ENCODE results near the gene NAA15.

DNA sequence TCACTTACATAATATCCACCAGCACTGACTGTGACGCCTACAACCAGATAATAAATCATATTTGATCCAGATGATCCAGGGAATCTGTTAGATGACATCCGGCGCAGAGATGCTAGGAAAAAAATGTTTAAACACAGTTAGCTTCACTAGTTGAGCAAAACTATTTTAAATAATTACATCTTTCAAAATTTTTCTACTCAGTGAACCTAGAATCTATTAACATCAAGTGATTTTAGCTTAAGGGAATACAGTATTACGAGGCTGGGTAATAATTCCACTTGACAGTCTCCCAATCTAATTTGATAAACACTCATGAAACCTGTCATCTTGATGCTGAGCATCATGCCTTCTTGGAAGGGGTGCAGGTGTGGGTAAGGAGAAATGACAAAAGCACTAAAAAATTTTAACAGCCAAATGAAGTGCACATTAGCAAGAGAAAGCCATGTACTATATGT, 26.0 kb upstream of the NAA15 start:
- no peak for TF ChIP-seq RAD21 (IDR thresholded peaks at IDR 0.05; ENCODE audit: low read depth)
- TF ChIP-seq CEBPB (IDR thresholded peaks at IDR 0.05) = no peak
- no peak for TF ChIP-seq EGR1 (IDR thresholded peaks at IDR 0.05)
- TF ChIP-seq, protein P1, sequence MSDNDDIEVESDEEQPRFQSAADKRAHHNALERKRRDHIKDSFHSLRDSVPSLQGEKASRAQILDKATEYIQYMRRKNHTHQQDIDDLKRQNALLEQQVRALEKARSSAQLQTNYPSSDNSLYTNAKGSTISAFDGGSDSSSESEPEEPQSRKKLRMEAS (IDR thresholded peaks at IDR 0.05) = no peak
